LNCaP clone FGC (cell line): ENCODE results near the gene SLC2A2.

Source experiments
- DNase-seq: peaks from one replicate; pipeline ENCODE4 v3.0.0-alpha.2; 2011; ENCODE audit warnings: low read depth
- H3K4me3 ChIP-seq: 2 replicates; pipeline ENCODE4 v1.5.1; 2011; ENCODE audit warnings: mild to moderate bottlenecking, low read depth, low read length, control low read depth
- CTCF ChIP-seq: IDR thresholded peaks from 2 replicates; pipeline ENCODE4 v1.5.1; 2012; ENCODE audit warnings: mild to moderate bottlenecking; ENCODE audit not compliant: control insufficient read depth, insufficient read depth; ENCODE audit errors: extremely low read depth

SLC2A2 gene

GRCh38 chr3:170989100-170989648 is 37.3 kb downstream of the SLC2A2 start:
- no peak for DNase-seq
- no peak for TF ChIP-seq CTCF
- H3K4me3 ChIP-seq: no peak overlapping the region

- no peak for TF ChIP-seq CTCF
- no peak for DNase-seq
- no peak overlapping the region for H3K4me3 ChIP-seq
Measured at GRCh38 chr3:170988378-170988777, 38.1 kb downstream of the SLC2A2 start.

- DNase-seq: no peak
- no peak overlapping the region for H3K4me3 ChIP-seq
- TF ChIP-seq CTCF: no peak
Measured at GRCh38 chr3:170985304-170985703, 41.2 kb downstream of the SLC2A2 start.

GRCh38 chr3:170982733-170983132 is 43.8 kb downstream of the SLC2A2 start:
- no peak for TF ChIP-seq CTCF
- DNase-seq: no peak
- H3K4me3 ChIP-seq: no peak overlapping the region

GRCh38 chr3:170980399-170980798 is 46.1 kb downstream of the SLC2A2 start:
- H3K4me3 ChIP-seq: no peak overlapping the region
- no peak for DNase-seq
- TF ChIP-seq CTCF: no peak

GRCh38 chr3:170977949-170978745 is 48.4 kb downstream of the SLC2A2 start:
- DNase-seq: no peak
- no peak for TF ChIP-seq CTCF
- H3K4me3 ChIP-seq: no peak overlapping the region

- no peak for TF ChIP-seq CTCF
- no peak overlapping the region for H3K4me3 ChIP-seq
- no peak for DNase-seq
Measured at GRCh38 chr3:170976190-170976519, 50.4 kb downstream of the SLC2A2 start.
